Uterus (tissue), 2 donors: ENCODE measurements around the gene LENEP.

ENCODE experiments used
- POLR2A ChIP-seq, 2 donors: fragments of 450-650 bp; IDR thresholded peaks; one replicate each; pipeline ENCODE4 v1.6.1; 2016; ENCODE audit warnings: antibody characterized with exemption in 2 of 2, mild to moderate bottlenecking in 1 of 2, moderate library complexity in 1 of 2
- TF ChIP-seq, protein P1 (sequence below), 4 experiments: fragments of 200-600 bp in 2 of 4; fragments of 450-650 bp in 2 of 4; sonication (generic) in 2 of 4; IDR thresholded peaks; one replicate each; pipeline ENCODE4 v1.5.1; 2016 to 2019; ENCODE audit warnings: antibody characterized with exemption in 4 of 4, mild to moderate bottlenecking in 2 of 4, moderate library complexity in 1 of 4

GRCh38 chr1:155039308-155039669 lies 45.9 kb downstream of the LENEP start:
- TF ChIP-seq, protein P1, sequence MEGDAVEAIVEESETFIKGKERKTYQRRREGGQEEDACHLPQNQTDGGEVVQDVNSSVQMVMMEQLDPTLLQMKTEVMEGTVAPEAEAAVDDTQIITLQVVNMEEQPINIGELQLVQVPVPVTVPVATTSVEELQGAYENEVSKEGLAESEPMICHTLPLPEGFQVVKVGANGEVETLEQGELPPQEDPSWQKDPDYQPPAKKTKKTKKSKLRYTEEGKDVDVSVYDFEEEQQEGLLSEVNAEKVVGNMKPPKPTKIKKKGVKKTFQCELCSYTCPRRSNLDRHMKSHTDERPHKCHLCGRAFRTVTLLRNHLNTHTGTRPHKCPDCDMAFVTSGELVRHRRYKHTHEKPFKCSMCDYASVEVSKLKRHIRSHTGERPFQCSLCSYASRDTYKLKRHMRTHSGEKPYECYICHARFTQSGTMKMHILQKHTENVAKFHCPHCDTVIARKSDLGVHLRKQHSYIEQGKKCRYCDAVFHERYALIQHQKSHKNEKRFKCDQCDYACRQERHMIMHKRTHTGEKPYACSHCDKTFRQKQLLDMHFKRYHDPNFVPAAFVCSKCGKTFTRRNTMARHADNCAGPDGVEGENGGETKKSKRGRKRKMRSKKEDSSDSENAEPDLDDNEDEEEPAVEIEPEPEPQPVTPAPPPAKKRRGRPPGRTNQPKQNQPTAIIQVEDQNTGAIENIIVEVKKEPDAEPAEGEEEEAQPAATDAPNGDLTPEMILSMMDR (IDR thresholded peaks at IDR 0.05), result no peak
- no peak for TF ChIP-seq POLR2A (IDR thresholded peaks at IDR 0.05)
